Measurements from ENCODE around the gene ELFN1.

The ELFN1 gene

GRCh38 chr7:1643270-1644092, 26.6 kb upstream of the ELFN1 start:
- DNase-seq: no peak

GRCh38 chr7:1644341-1645070, 25.6 kb upstream of the ELFN1 start:
- DNase-seq: no peak

- DNase-seq: no peak
Measured at GRCh38 chr7:1645071-1645409, 25.0 kb upstream of the ELFN1 start.

GRCh38 chr7:1645476-1645875, 24.6 kb upstream of the ELFN1 start:
- no peak for DNase-seq

GRCh38 chr7:1646391-1646790, 23.7 kb upstream of the ELFN1 start:
- DNase-seq: no peak

- peak; percentile 64 for DNase-seq
Measured at GRCh38 chr7:1646957-1647891, 22.9 kb upstream of the ELFN1 start.

- DNase-seq: no peak
Measured at GRCh38 chr7:1647961-1648672, 22.0 kb upstream of the ELFN1 start.

GRCh38 chr7:1649751-1650326, 20.2 kb upstream of the ELFN1 start:
- DNase-seq: no peak

GRCh38 chr7:1650363-1651030, 19.6 kb upstream of the ELFN1 start:
- no peak for DNase-seq

GRCh38 chr7:1651031-1651446, 19.0 kb upstream of the ELFN1 start:
- no peak for DNase-seq

- DNase-seq: no peak
Measured at GRCh38 chr7:1651891-1652290, 18.2 kb upstream of the ELFN1 start.

GRCh38 chr7:1653500-1653899, 16.6 kb upstream of the ELFN1 start:
- DNase-seq: no peak

GRCh38 chr7:1654111-1654510, 16.0 kb upstream of the ELFN1 start:
- no peak for DNase-seq

GRCh38 chr7:1654738-1655475, 15.2 kb upstream of the ELFN1 start:
- peak; percentile 39 for DNase-seq

- peak; percentile 32 for DNase-seq
Measured at GRCh38 chr7:1659696-1660095, 10.4 kb upstream of the ELFN1 start.

GRCh38 chr7:1661461-1661860, 8.6 kb upstream of the ELFN1 start:
- DNase-seq: no peak

- DNase-seq: no peak
Measured at GRCh38 chr7:1662101-1662500, 8.0 kb upstream of the ELFN1 start.

GRCh38 chr7:1662767-1663166, 7.3 kb upstream of the ELFN1 start:
- DNase-seq: no peak

GRCh38 chr7:1663223-1663622, 6.9 kb upstream of the ELFN1 start:
- DNase-seq: no peak

- DNase-seq: no peak
Measured at GRCh38 chr7:1663857-1664651, 6.0 kb upstream of the ELFN1 start.

Data from fibroblast of skin of abdomen (primary cell).